NCI-H774 (cell line): ENCODE data around the gene PIK3CA.
"Not testable (repeated sequence)": the region's sequence is repeated elsewhere in the genome, so short reads cannot be mapped to it uniquely, and the experiment has no call there.

ENCODE experiments used
- DNase-seq: peaks from one replicate; lab custom pipeline; 2025; lab: John Stamatoyannopoulos, UW

Gene PIK3CA

GRCh38 chr3:179147873-179148615 is at the start of gene PIK3CA:
PIK3CA (plus strand) TSS chr3:179148357; CDS start chr3:179198826, 50,469 bp downstream.
- peak; percentile 99 for DNase-seq

- no peak for DNase-seq
These were observed 49.6 kb upstream of the PIK3CA start for GRCh38 chr3:179098388-179099077.

- no peak for DNase-seq
These were observed 47.5 kb upstream of the PIK3CA start for GRCh38 chr3:179100652-179101051.

- DNase-seq, result no peak
These were observed 42.3 kb upstream of the PIK3CA start for GRCh38 chr3:179105881-179106280.

GRCh38 chr3:179107617-179108016 is 40.5 kb upstream of the PIK3CA start:
- DNase-seq, result no peak

- DNase-seq, result no peak
These were observed 40.1 kb upstream of the PIK3CA start for GRCh38 chr3:179108086-179108485.

- no peak for DNase-seq
These were observed 34.3 kb upstream of the PIK3CA start for GRCh38 chr3:179113903-179114302.

GRCh38 chr3:179115444-179115843 is 32.7 kb upstream of the PIK3CA start:
- not testable (repeated sequence) for DNase-seq

GRCh38 chr3:179116816-179117215 is 31.3 kb upstream of the PIK3CA start:
- no peak for DNase-seq

- peak; percentile 58 for DNase-seq
These were observed 15.8 kb upstream of the PIK3CA start for GRCh38 chr3:179132191-179132890.

- no peak for DNase-seq
These were observed 14.6 kb upstream of the PIK3CA start for GRCh38 chr3:179133575-179133974.

- no peak for DNase-seq
These were observed 12.0 kb upstream of the PIK3CA start for GRCh38 chr3:179136195-179136594.

- DNase-seq, result no peak
These were observed 6.3 kb upstream of the PIK3CA start for GRCh38 chr3:179141890-179142289.

GRCh38 chr3:179146911-179147513 is 1.1 kb upstream of the PIK3CA start:
- DNase-seq, result peak; percentile 67

- no peak for DNase-seq
These were observed 664 bp upstream of the PIK3CA start for GRCh38 chr3:179147514-179147872.

- DNase-seq, result peak; percentile 60
These were observed 654 bp downstream of the PIK3CA start for GRCh38 chr3:179148616-179149405.

- no peak for DNase-seq
These were observed 1.3 kb downstream of the PIK3CA start for GRCh38 chr3:179149406-179149867.

GRCh38 chr3:179149951-179150350 is 1.8 kb downstream of the PIK3CA start:
- DNase-seq, result no peak

GRCh38 chr3:179150610-179151009 is 2.5 kb downstream of the PIK3CA start:
- DNase-seq, result no peak

- no peak for DNase-seq
These were observed 3.3 kb downstream of the PIK3CA start for GRCh38 chr3:179151474-179151873.

GRCh38 chr3:179156170-179156569 is 8.0 kb downstream of the PIK3CA start:
- DNase-seq, result no peak

- no peak for DNase-seq
These were observed 8.6 kb downstream of the PIK3CA start for GRCh38 chr3:179156775-179157174.
